ENCODE results near the gene C1QTNF8.

The C1QTNF8 gene

GRCh38 chr16:1039762-1040161 lies 56.3 kb downstream of the C1QTNF8 start:
- Histone ChIP-seq H3K9ac (ENCODE audit: low read length in 2 of 2) (no peak overlapping the region), H3K27me3 (ENCODE audit: control insufficient read depth in 1 of 2, insufficient read depth in 2 of 2, low read length in 2 of 2) (peaks cover 28 to 30% of the 10 kb centered on the region in 2 donors), H3K27ac (ENCODE audit: low read length) (no peak overlapping the region), H3K4me1 (ENCODE audit: control insufficient read depth, insufficient read depth, low read length) (no peaks in the 10 kb centered on the region), H3K36me3 (ENCODE audit: control insufficient read depth in 2 of 2, insufficient read depth in 2 of 2, low read length in 2 of 2) (no peaks in the 10 kb centered on the region), H3K4me3 (ENCODE audit: low read length in 2 of 2) (no peak overlapping the region), H3K9me3 (ENCODE audit: control insufficient read depth in 2 of 2, low read length in 2 of 2) (peaks cover 0 to 6% of the 10 kb centered on the region in 2 donors)

DNA sequence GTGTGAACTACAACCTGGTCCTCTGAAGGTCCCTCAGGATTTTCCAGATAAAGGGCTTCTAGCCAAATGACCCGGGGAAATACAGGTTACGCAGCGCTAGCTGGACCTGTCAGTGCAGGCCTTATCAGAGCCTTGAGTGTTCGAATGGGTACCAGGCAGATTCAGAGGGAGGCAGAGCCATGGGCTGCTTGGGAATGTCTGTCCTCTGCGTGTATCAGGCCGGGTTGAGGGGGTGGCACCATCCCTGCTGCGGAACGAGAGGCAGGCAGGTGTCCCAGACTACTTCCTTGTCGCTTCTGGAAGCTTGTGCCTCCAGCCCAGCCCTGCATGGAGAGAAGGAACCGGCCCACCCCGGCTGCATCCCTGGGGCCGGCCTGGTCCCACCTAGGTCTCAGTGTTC lies 57.1 kb downstream of the C1QTNF8 start:
- no peak overlapping the region for H3K4me3 ChIP-seq (ENCODE audit: low read length in 2 of 2)
- H3K27me3 ChIP-seq (ENCODE audit: control insufficient read depth in 1 of 2, insufficient read depth in 2 of 2, low read length in 2 of 2) = peaks cover 27% of the 10 kb centered on the region in 2 donors
- H3K9me3 ChIP-seq (ENCODE audit: control insufficient read depth in 2 of 2, low read length in 2 of 2) = peaks cover 0 to 6% of the 10 kb centered on the region in 2 donors
- no peak overlapping the region for H3K9ac ChIP-seq (ENCODE audit: low read length in 2 of 2)
- no peaks in the 10 kb centered on the region for H3K36me3 ChIP-seq (ENCODE audit: control insufficient read depth in 2 of 2, insufficient read depth in 2 of 2, low read length in 2 of 2)
- no peaks in the 10 kb centered on the region for H3K4me1 ChIP-seq (ENCODE audit: control insufficient read depth, insufficient read depth, low read length)
- no peak overlapping the region for H3K27ac ChIP-seq (ENCODE audit: low read length)

Data from stomach smooth muscle (tissue), 2 donors.